ENCODE data around the gene CALHM4. TPM values are rescaled to one million over a fixed set of nuclear protein-coding genes. Genes with fewer than 3 reads are reported as not detected.

The CALHM4 gene
- total RNA-seq, 6 experiments from 2014 or later, result 0.24 to 0.31 (median 0.27) TPM; not detected in 3

GRCh38 chr6:116512734-116513133 lies 40.8 kb upstream of the CALHM4 start:
- Mint-ChIP-seq H3K9me3 (no peaks in the 10 kb centered on the region), H3K4me1 (ENCODE audit: low read depth) (peaks cover 48% of the 10 kb centered on the region), H3K27ac (peak overlapping the region; percentile 96), H3K36me3 (ENCODE audit: low read depth) (peaks cover 19% of the 10 kb centered on the region; the same call in 1 of the 2 replicates), H3K4me3 (peak overlapping the region; percentile 92), H3K27me3 (ENCODE audit: insufficient read depth) (no peaks in the 10 kb centered on the region; the same call in 1 of the 2 replicates)
- TF ChIP-seq, protein P1, sequence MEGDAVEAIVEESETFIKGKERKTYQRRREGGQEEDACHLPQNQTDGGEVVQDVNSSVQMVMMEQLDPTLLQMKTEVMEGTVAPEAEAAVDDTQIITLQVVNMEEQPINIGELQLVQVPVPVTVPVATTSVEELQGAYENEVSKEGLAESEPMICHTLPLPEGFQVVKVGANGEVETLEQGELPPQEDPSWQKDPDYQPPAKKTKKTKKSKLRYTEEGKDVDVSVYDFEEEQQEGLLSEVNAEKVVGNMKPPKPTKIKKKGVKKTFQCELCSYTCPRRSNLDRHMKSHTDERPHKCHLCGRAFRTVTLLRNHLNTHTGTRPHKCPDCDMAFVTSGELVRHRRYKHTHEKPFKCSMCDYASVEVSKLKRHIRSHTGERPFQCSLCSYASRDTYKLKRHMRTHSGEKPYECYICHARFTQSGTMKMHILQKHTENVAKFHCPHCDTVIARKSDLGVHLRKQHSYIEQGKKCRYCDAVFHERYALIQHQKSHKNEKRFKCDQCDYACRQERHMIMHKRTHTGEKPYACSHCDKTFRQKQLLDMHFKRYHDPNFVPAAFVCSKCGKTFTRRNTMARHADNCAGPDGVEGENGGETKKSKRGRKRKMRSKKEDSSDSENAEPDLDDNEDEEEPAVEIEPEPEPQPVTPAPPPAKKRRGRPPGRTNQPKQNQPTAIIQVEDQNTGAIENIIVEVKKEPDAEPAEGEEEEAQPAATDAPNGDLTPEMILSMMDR (IDR thresholded peaks at IDR 0.05), result no peak
- no peak for DNase-seq

DNA sequence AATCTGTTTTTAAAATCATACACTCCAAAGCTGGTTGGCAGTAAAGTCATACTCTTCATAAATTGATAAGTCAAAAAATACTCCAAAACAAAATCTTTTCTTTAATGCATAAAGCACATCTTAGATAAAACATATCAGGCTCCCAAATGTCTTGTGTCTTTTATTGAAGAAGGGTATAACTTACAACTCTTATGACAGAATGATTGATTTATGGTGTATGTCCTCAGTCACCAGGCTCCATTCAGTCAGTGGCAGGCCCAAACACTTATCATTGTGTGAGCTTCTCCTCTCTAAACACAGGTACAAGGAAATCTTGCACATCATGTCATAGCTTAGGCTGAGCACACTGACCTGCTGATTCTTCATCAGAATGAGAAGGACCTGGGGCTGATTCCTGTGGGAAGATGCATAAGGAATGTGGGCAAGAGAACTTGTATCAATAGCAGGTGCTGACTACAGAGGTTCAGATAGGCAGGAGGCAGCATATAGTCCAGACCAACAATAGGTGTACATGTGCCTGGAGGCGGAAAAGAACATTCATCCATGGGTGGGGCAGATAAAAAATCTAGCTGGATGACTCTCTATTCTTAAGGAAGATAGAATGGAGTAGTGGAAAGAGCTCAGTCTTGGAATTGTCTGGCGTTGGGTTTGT lies 40.2 kb upstream of the CALHM4 start:
- Mint-ChIP-seq H3K27ac (no peak overlapping the region), H3K4me3 (peak overlapping the region; percentile 92), H3K4me1 (ENCODE audit: low read depth) (peaks cover 47% of the 10 kb centered on the region), H3K27me3 (ENCODE audit: insufficient read depth) (no peaks in the 10 kb centered on the region; the same call in 1 of the 2 replicates), H3K9me3 (no peaks in the 10 kb centered on the region), H3K36me3 (ENCODE audit: low read depth) (peaks cover 23% of the 10 kb centered on the region; the same call in 1 of the 2 replicates)
- TF ChIP-seq, protein P1 (IDR thresholded peaks at IDR 0.05), result no peak
- DNase-seq, result no peak

DNA sequence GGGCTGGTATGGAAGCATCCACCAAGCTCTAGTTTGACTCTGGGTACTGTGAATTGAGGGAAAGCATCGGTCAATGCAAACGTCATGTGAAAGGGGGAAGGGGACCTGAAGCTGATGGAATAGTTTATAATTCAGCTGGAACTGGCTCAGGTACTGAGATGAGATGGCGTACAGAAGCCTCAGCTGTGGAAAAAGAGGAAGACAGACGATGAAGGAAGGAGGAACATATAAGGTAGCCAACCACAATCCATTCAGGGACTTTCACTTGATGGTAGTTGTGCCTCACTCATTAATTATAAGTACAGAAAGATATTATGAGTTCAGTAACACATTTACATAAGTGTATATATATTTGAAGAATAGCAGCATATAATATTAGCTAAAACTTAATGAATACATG lies 39.4 kb upstream of the CALHM4 start:
- Mint-ChIP-seq H3K27ac (no peak overlapping the region), H3K4me1 (ENCODE audit: low read depth) (peaks cover 47% of the 10 kb centered on the region), H3K36me3 (ENCODE audit: low read depth) (peaks cover 16% of the 10 kb centered on the region; the same call in 1 of the 2 replicates), H3K27me3 (ENCODE audit: insufficient read depth) (no peaks in the 10 kb centered on the region; the same call in 1 of the 2 replicates), H3K9me3 (no peaks in the 10 kb centered on the region), H3K4me3 (peak overlapping the region; percentile 92; the same call in 1 of the 2 replicates)
- TF ChIP-seq, protein P1 (IDR thresholded peaks at IDR 0.05), result no peak
- no peak for DNase-seq

GRCh38 chr6:116515141-116515540 lies 38.4 kb upstream of the CALHM4 start:
- Mint-ChIP-seq H3K4me3 (no peak overlapping the region), H3K4me1 (ENCODE audit: low read depth) (peaks cover 41% of the 10 kb centered on the region), H3K27ac (no peak overlapping the region), H3K9me3 (no peaks in the 10 kb centered on the region), H3K36me3 (ENCODE audit: low read depth) (peaks cover 14% of the 10 kb centered on the region; the same call in 1 of the 2 replicates), H3K27me3 (ENCODE audit: insufficient read depth) (no peaks in the 10 kb centered on the region; the same call in 1 of the 2 replicates)
- no peak for DNase-seq
- TF ChIP-seq, protein P1 (IDR thresholded peaks at IDR 0.05), result no peak

DNA sequence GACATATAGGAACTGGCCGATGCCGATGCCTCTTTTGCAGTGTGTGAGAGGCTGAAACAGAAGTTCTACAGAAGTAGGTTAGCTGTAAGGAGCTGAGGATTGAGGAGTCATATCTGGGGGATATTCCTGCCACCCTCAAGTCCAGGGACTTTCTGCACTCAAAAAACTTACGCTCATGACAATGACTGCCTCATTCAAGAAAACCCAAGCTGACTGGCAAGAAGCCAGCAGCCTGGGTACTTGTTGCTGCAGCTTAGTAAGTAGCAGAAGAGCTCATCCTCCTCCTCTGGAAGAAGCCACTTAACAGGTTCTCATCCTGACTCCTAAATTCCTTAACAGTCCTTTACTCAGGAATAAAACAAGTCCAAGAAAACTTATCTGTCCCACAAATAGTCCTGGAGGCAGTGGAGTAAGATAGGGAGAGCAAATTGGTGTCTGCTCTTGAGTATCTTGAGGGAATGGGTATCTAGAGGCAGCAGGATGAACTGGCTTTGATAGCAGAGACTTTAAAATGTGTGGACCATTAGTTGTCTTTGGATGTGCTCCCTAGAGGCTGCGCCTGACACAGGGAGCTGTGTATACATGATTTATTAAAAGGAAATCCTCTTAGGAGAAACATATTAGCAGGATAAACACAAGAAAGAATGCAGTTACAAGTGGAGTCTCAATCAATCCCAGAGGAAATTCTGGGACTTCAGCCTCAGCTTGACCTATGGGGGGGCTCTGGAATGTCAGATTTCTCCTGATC lies 34.8 kb upstream of the CALHM4 start:
- Mint-ChIP-seq H3K9me3 (no peaks in the 10 kb centered on the region), H3K4me3 (no peak overlapping the region), H3K36me3 (ENCODE audit: low read depth) (peaks cover 14% of the 10 kb centered on the region; the same call in 1 of the 2 replicates), H3K4me1 (ENCODE audit: low read depth) (peaks cover 14% of the 10 kb centered on the region), H3K27ac (no peak overlapping the region), H3K27me3 (ENCODE audit: insufficient read depth) (no peaks in the 10 kb centered on the region; the same call in 1 of the 2 replicates)
- TF ChIP-seq, protein P1 (IDR thresholded peaks at IDR 0.05), result no peak
- no peak for DNase-seq

Data from HFFc6 (cell line).